ENCODE results near the gene EPB41L1.

The EPB41L1 gene

DNA sequence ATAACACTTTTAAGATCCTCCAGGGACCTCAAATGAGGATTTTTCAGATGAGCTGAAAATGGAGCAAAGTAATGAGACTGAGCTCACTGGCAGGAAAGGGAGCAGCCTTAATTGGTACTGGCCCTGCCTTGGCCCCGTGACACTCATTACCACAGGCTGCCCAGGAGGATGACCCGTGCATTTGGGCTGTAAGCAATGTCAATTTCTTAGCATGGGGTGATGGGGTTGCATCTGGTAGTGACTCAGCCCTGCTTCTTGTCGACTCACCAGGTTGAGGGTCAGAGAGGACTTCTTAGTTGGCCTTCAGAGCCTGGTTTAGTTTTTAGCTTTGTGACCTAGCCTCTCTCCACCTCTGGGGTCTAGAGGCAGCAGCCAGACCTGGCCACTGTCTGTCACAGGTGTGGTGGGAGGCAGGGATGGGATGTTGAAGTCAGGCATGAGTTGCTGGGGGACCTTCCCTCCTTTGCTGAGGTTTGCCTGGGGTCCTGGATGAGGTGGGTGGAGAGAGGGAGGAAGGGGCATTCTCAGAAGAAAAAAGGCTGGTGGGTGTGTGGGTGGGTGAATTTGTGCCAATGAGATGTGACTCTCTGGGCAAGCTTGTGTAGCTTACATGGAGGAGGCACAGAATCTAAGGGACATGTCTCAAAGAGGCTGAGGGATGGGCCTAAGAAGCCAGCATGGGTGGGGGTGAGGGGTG lies 25.9 kb upstream of the EPB41L1 start:
- TF ChIP-seq SIN3A (IDR thresholded peaks at IDR 0.05; ENCODE audit: borderline replicate concordance, insufficient read depth, low read length): no peak

DNA sequence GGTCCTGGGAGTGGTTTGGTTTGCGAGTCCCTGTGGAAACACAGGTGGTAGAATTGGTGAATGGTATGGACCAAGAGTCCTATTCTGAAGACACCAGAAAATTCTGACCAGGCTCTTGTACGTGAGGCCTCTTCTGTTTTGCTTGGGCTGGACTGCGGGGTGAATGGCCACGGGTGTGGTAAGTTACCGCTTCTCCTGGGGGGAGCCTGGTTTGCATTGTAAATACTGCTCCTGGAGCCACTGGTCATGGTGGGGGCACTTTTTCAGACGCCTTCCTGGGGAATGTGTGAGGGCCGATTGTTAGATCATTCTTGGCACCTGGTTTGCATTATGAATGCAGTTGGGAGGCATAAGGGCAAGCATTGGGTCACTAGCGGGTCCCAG lies 25.4 kb upstream of the EPB41L1 start:
- TF ChIP-seq, protein P1, sequence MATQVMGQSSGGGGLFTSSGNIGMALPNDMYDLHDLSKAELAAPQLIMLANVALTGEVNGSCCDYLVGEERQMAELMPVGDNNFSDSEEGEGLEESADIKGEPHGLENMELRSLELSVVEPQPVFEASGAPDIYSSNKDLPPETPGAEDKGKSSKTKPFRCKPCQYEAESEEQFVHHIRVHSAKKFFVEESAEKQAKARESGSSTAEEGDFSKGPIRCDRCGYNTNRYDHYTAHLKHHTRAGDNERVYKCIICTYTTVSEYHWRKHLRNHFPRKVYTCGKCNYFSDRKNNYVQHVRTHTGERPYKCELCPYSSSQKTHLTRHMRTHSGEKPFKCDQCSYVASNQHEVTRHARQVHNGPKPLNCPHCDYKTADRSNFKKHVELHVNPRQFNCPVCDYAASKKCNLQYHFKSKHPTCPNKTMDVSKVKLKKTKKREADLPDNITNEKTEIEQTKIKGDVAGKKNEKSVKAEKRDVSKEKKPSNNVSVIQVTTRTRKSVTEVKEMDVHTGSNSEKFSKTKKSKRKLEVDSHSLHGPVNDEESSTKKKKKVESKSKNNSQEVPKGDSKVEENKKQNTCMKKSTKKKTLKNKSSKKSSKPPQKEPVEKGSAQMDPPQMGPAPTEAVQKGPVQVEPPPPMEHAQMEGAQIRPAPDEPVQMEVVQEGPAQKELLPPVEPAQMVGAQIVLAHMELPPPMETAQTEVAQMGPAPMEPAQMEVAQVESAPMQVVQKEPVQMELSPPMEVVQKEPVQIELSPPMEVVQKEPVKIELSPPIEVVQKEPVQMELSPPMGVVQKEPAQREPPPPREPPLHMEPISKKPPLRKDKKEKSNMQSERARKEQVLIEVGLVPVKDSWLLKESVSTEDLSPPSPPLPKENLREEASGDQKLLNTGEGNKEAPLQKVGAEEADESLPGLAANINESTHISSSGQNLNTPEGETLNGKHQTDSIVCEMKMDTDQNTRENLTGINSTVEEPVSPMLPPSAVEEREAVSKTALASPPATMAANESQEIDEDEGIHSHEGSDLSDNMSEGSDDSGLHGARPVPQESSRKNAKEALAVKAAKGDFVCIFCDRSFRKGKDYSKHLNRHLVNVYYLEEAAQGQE (IDR thresholded peaks at IDR 0.05; ENCODE audit: insufficient read depth in 1 of 2, low read depth in 2 of 2, low read length in 2 of 2): no peak
- TF ChIP-seq TAF1 (IDR thresholded peaks at IDR 0.05; ENCODE audit: borderline replicate concordance, insufficient read depth, low read length) (no peak), POLR2AphosphoS5 (IDR thresholded peaks at IDR 0.05; ENCODE audit: low read depth, low read length) (no peak), FOXP2 (optimal IDR thresholded peaks at IDR 0.05; ENCODE audit: borderline replicate concordance, extremely low read depth, extremely low read length, insufficient read depth) (no peak), SIN3A (IDR thresholded peaks at IDR 0.05; ENCODE audit: borderline replicate concordance, insufficient read depth, low read length) (no peak)

DNA sequence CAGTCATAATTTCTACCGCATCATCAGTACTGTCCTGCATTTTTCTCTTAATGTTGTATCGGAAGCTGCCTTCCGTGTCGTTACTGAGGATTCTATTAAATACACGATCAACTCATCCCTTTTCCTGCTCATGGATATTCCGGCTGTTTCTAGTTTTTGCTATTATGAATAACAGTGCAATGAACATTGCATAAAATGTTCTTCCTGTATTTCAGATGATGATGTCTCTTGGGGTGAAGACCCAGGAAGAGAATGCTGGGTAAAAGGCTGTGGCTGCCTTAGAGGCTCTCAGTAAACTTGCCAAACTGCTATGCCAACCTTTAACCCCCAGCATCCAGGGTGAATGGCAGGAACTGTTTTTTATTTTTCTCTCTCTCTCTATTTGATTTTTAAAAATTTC lies 24.1 kb upstream of the EPB41L1 start:
- TF ChIP-seq, protein P1 (IDR thresholded peaks at IDR 0.05; ENCODE audit: insufficient read depth in 1 of 2, low read depth in 2 of 2, low read length in 2 of 2): no peak
- TF ChIP-seq POLR2AphosphoS5 (IDR thresholded peaks at IDR 0.05; ENCODE audit: low read depth, low read length) (no peak), FOXP2 (optimal IDR thresholded peaks at IDR 0.05; ENCODE audit: borderline replicate concordance, extremely low read depth, extremely low read length, insufficient read depth) (no peak), SIN3A (IDR thresholded peaks at IDR 0.05; ENCODE audit: borderline replicate concordance, insufficient read depth, low read length) (no peak), TAF1 (IDR thresholded peaks at IDR 0.05; ENCODE audit: borderline replicate concordance, insufficient read depth, low read length) (no peak)

DNA sequence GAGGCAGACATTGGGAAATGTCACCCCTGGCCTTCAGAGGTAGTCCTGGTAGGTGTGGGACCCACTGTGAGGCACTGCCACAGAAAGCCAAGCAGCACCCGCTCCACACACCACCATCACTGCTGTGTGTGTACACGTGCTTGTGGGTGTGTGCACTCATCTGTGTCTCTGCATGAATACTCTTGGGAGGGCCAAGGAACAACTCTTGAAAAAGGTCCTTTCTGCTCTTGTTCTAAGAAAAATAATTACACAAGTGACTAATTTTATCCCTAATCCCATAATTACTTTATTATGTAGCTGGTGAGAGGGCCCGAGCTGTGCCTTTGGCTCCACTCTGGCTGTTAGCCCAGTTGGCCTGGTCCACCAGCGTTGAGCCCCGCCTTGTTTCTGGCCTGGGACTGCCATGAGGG lies 21.7 kb upstream of the EPB41L1 start:
- TF ChIP-seq, protein P1 (IDR thresholded peaks at IDR 0.05; ENCODE audit: insufficient read depth in 1 of 2, low read depth in 2 of 2, low read length in 2 of 2): no peak
- no peak for TF ChIP-seq TAF1 (IDR thresholded peaks at IDR 0.05; ENCODE audit: borderline replicate concordance, insufficient read depth, low read length)
- TF ChIP-seq POLR2AphosphoS5 (IDR thresholded peaks at IDR 0.05; ENCODE audit: low read depth, low read length): no peak
- TF ChIP-seq SIN3A (IDR thresholded peaks at IDR 0.05; ENCODE audit: borderline replicate concordance, insufficient read depth, low read length): no peak
- TF ChIP-seq FOXP2 (optimal IDR thresholded peaks at IDR 0.05; ENCODE audit: borderline replicate concordance, extremely low read depth, extremely low read length, insufficient read depth): no peak

DNA sequence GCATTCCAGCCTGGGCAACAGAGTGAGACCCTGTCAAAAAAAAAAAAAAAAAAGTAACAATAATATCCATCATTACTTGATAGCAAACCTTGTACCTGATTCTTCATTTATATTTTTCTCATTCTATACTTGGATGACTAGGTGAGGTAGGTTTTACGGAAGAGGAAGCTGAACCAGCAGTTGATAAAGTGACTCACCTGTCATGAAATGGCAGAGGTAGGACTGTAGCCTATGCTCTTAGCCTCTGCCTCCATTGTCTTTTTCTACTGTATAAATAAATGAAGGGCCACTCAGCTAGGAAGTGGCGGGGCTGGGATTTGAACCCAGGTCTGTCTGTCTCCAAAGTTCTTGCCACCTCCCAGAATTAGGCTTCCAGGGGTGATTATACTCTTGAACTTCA lies 20.7 kb upstream of the EPB41L1 start:
- TF ChIP-seq FOXP2 (optimal IDR thresholded peaks at IDR 0.05; ENCODE audit: borderline replicate concordance, extremely low read depth, extremely low read length, insufficient read depth): no peak
- TF ChIP-seq, protein P1 (IDR thresholded peaks at IDR 0.05; ENCODE audit: insufficient read depth in 1 of 2, low read depth in 2 of 2, low read length in 2 of 2): no peak
- TF ChIP-seq SIN3A (IDR thresholded peaks at IDR 0.05; ENCODE audit: borderline replicate concordance, insufficient read depth, low read length): no peak
- no peak for TF ChIP-seq TAF1 (IDR thresholded peaks at IDR 0.05; ENCODE audit: borderline replicate concordance, insufficient read depth, low read length)
- TF ChIP-seq POLR2AphosphoS5 (IDR thresholded peaks at IDR 0.05; ENCODE audit: low read depth, low read length): no peak

All from PFSK-1 (cell line).